ENCODE data around the gene CLSTN2. TPM values are rescaled to one million over a fixed set of nuclear protein-coding genes. Genes with fewer than 3 reads are reported as not detected.

CLSTN2 gene
- total RNA-seq, 1 donor = 7.3 TPM

GRCh38 chr3:140086642-140087041 is 151.7 kb downstream of the CLSTN2 start:
- no peak for DNase-seq (ENCODE audit: low read depth)
- TF ChIP-seq CTCF (IDR thresholded peaks at IDR 0.05; ENCODE audit: insufficient read depth, low read depth, low read length) = no peak
- no peak overlapping the region for H3K4me3 ChIP-seq (ENCODE audit: low read depth, low read length)

- DNase-seq (ENCODE audit: low read depth) = no peak
- no peak for TF ChIP-seq CTCF (IDR thresholded peaks at IDR 0.05; ENCODE audit: insufficient read depth, low read depth, low read length)
- no peak overlapping the region for H3K4me3 ChIP-seq (ENCODE audit: low read depth, low read length)
These were observed 153.1 kb downstream of the CLSTN2 start for GRCh38 chr3:140088058-140088457.

- no peak for TF ChIP-seq CTCF (IDR thresholded peaks at IDR 0.05; ENCODE audit: insufficient read depth, low read depth, low read length)
- no peak overlapping the region for H3K4me3 ChIP-seq (ENCODE audit: low read depth, low read length)
- no peak for DNase-seq (ENCODE audit: low read depth)
These were observed 153.5 kb downstream of the CLSTN2 start for GRCh38 chr3:140088513-140088912.

DNA sequence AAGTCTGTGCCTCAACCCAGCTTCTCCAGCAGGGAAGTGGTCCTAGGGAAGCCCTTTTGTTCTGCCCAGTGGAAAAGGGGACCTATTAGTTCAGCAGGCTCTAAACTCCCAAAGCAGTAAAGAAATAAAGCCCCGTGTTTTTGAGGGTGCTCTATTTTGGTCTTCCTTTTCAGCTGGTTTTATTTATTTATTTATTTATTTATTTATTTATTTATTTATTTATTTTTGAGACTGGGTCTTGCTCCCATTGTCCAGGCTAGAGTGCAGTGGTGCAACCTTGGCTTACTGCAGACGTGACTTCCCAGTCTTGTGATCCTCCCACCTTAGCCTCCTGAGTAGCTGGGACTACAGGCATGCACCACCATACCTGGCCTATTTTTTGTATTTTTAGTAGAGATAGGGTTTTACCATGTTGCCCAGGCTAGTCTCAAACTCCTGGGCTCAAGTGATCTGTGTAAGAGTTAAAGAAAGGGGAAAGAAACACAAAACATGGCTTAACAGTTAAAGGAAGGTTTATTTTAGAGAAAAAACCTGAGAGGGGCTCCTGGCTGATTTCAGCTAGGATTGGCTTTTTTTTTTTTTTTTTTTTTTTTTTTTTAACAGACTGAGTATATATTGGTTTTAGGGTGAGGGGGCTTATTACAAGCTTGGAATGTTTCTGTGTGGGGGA is 154.6 kb downstream of the CLSTN2 start:
- no peak overlapping the region for H3K4me3 ChIP-seq (ENCODE audit: low read depth, low read length)
- no peak for DNase-seq (ENCODE audit: low read depth)
- no peak for TF ChIP-seq CTCF (IDR thresholded peaks at IDR 0.05; ENCODE audit: insufficient read depth, low read depth, low read length)

GRCh38 chr3:140091143-140091542 is 156.2 kb downstream of the CLSTN2 start:
- no peak overlapping the region for H3K4me3 ChIP-seq (ENCODE audit: low read depth, low read length)
- no peak for TF ChIP-seq CTCF (IDR thresholded peaks at IDR 0.05; ENCODE audit: insufficient read depth, low read depth, low read length)
- no peak for DNase-seq (ENCODE audit: low read depth)

DNA sequence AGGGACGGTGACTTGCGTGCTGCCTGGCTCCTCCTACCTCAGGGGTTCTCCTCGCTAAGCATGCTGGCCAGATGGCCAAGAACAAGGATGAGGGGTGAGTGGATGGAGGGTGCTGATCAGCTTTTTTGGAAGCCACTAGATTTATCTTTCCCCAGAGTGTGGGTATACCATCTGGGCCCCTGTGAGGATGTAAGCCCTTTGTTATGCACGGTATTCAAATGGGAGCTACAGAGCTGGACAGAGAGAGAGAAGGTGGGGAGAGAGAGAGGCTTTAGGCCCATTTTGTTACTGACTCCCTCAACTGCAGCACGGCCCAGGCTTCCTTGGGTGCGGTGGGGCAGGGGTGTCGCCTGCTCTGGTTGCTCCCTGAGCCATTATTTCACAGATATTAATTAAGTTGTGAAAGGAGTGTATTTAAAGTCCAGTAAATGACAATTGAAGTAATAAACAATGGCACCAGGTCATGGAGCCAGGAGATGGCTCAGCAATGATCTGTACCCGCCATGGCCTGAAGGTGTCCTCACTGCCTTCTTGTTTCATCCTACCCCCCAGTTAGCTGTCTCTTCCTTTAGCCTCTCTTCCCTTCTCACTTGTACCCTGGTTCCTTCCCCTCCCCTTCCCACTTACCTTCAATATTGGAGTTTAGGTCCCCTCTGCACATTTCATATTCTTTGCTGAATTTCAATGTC is 158.0 kb downstream of the CLSTN2 start:
- TF ChIP-seq CTCF (IDR thresholded peaks at IDR 0.05; ENCODE audit: insufficient read depth, low read depth, low read length) = no peak
- H3K4me3 ChIP-seq (ENCODE audit: low read depth, low read length) = no peak overlapping the region
- no peak for DNase-seq (ENCODE audit: low read depth)

Measured in fibroblast of villous mesenchyme (primary cell).